ENCODE measurements around the gene PDZRN3. TPM values are rescaled to one million over a fixed set of nuclear protein-coding genes. Genes with fewer than 3 reads are reported as not detected.

PDZRN3 gene
- total and polyA plus RNA-seq, 2 experiments from 2014 or later: 7.5 to 14.0 TPM

DNA sequence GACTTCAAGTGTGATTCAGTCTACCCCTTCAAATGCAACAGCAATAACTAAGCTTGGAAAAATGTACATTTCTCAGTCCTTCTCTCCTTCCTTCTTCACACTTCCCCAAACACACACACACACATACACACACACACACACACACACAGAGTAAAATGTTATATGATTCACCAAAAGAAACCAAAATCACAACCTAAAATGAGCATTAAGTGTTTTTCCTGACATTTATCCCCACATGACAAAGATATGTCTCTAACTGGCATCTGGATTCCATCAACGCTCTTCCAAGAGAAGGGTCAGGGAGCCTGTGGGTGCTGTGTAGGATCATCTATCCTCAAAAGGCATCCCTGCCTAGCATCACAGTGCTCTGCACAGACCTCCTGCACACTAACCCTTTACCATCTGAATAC lies 21.0 kb downstream of the PDZRN3 start (continued):
- TF ChIP-seq, protein P1, sequence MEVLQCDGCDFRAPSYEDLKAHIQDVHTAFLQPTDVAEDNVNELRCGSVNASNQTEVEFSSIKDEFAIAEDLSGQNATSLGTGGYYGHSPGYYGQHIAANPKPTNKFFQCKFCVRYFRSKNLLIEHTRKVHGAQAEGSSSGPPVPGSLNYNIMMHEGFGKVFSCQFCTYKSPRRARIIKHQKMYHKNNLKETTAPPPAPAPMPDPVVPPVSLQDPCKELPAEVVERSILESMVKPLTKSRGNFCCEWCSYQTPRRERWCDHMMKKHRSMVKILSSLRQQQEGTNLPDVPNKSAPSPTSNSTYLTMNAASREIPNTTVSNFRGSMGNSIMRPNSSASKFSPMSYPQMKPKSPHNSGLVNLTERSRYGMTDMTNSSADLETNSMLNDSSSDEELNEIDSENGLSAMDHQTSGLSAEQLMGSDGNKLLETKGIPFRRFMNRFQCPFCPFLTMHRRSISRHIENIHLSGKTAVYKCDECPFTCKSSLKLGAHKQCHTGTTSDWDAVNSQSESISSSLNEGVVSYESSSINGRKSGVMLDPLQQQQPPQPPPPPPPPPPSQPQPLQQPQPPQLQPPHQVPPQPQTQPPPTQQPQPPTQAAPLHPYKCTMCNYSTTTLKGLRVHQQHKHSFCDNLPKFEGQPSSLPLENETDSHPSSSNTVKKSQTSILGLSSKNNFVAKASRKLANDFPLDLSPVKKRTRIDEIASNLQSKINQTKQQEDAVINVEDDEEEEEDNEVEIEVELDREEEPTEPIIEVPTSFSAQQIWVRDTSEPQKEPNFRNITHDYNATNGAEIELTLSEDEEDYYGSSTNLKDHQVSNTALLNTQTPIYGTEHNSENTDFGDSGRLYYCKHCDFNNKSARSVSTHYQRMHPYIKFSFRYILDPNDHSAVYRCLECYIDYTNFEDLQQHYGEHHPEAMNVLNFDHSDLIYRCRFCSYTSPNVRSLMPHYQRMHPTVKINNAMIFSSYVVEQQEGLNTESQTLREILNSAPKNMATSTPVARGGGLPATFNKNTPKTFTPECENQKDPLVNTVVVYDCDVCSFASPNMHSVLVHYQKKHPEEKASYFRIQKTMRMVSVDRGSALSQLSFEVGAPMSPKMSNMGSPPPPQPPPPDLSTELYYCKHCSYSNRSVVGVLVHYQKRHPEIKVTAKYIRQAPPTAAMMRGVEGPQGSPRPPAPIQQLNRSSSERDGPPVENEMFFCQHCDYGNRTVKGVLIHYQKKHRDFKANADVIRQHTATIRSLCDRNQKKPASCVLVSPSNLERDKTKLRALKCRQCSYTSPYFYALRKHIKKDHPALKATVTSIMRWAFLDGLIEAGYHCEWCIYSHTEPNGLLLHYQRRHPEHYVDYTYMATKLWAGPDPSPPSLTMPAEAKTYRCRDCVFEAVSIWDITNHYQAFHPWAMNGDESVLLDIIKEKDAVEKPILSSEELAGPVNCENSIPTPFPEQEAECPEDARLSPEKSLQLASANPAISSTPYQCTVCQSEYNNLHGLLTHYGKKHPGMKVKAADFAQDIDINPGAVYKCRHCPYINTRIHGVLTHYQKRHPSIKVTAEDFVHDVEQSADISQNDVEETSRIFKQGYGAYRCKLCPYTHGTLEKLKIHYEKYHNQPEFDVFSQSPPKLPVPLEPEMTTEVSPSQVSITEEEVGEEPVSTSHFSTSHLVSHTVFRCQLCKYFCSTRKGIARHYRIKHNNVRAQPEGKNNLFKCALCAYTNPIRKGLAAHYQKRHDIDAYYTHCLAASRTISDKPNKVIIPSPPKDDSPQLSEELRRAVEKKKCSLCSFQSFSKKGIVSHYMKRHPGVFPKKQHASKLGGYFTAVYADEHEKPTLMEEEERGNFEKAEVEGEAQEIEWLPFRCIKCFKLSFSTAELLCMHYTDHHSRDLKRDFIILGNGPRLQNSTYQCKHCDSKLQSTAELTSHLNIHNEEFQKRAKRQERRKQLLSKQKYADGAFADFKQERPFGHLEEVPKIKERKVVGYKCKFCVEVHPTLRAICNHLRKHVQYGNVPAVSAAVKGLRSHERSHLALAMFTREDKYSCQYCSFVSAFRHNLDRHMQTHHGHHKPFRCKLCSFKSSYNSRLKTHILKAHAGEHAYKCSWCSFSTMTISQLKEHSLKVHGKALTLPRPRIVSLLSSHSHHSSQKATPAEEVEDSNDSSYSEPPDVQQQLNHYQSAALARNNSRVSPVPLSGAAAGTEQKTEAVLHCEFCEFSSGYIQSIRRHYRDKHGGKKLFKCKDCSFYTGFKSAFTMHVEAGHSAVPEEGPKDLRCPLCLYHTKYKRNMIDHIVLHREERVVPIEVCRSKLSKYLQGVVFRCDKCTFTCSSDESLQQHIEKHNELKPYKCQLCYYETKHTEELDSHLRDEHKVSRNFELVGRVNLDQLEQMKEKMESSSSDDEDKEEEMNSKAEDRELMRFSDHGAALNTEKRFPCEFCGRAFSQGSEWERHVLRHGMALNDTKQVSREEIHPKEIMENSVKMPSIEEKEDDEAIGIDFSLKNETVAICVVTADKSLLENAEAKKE (CRISPR knock-in tag; IDR thresholded peaks at IDR 0.05): no peak
- no peak for TF ChIP-seq ZNF331 (CRISPR knock-in tag; IDR thresholded peaks at IDR 0.05; ENCODE audit: low read depth)
- TF ChIP-seq, protein P2, sequence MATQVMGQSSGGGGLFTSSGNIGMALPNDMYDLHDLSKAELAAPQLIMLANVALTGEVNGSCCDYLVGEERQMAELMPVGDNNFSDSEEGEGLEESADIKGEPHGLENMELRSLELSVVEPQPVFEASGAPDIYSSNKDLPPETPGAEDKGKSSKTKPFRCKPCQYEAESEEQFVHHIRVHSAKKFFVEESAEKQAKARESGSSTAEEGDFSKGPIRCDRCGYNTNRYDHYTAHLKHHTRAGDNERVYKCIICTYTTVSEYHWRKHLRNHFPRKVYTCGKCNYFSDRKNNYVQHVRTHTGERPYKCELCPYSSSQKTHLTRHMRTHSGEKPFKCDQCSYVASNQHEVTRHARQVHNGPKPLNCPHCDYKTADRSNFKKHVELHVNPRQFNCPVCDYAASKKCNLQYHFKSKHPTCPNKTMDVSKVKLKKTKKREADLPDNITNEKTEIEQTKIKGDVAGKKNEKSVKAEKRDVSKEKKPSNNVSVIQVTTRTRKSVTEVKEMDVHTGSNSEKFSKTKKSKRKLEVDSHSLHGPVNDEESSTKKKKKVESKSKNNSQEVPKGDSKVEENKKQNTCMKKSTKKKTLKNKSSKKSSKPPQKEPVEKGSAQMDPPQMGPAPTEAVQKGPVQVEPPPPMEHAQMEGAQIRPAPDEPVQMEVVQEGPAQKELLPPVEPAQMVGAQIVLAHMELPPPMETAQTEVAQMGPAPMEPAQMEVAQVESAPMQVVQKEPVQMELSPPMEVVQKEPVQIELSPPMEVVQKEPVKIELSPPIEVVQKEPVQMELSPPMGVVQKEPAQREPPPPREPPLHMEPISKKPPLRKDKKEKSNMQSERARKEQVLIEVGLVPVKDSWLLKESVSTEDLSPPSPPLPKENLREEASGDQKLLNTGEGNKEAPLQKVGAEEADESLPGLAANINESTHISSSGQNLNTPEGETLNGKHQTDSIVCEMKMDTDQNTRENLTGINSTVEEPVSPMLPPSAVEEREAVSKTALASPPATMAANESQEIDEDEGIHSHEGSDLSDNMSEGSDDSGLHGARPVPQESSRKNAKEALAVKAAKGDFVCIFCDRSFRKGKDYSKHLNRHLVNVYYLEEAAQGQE (IDR thresholded peaks at IDR 0.05; ENCODE audit: unreplicated experiment): no peak
- TF ChIP-seq, protein P3, sequence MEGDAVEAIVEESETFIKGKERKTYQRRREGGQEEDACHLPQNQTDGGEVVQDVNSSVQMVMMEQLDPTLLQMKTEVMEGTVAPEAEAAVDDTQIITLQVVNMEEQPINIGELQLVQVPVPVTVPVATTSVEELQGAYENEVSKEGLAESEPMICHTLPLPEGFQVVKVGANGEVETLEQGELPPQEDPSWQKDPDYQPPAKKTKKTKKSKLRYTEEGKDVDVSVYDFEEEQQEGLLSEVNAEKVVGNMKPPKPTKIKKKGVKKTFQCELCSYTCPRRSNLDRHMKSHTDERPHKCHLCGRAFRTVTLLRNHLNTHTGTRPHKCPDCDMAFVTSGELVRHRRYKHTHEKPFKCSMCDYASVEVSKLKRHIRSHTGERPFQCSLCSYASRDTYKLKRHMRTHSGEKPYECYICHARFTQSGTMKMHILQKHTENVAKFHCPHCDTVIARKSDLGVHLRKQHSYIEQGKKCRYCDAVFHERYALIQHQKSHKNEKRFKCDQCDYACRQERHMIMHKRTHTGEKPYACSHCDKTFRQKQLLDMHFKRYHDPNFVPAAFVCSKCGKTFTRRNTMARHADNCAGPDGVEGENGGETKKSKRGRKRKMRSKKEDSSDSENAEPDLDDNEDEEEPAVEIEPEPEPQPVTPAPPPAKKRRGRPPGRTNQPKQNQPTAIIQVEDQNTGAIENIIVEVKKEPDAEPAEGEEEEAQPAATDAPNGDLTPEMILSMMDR (conservative IDR thresholded peaks at IDR 0.05; ENCODE audit: low read depth in 2 of 2): no peak
- TF ChIP-seq POLR2AphosphoS5 (IDR thresholded peaks at IDR 0.05; ENCODE audit: low read depth): no peak
- no peak for TF ChIP-seq ZNF114 (CRISPR knock-in tag; IDR thresholded peaks at IDR 0.05)
- TF ChIP-seq JUNB (IDR thresholded peaks at IDR 0.05; ENCODE audit: unreplicated experiment): no peak
- TF ChIP-seq, protein P4, sequence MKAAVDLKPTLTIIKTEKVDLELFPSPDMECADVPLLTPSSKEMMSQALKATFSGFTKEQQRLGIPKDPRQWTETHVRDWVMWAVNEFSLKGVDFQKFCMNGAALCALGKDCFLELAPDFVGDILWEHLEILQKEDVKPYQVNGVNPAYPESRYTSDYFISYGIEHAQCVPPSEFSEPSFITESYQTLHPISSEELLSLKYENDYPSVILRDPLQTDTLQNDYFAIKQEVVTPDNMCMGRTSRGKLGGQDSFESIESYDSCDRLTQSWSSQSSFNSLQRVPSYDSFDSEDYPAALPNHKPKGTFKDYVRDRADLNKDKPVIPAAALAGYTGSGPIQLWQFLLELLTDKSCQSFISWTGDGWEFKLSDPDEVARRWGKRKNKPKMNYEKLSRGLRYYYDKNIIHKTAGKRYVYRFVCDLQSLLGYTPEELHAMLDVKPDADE (IDR thresholded peaks at IDR 0.05): no peak
- TF ChIP-seq EZH2 (IDR thresholded peaks at IDR 0.05; ENCODE audit: low read depth, unreplicated experiment): no peak
